Suppressor macrophage (primary cell): ENCODE results near the gene CREB3L1.
A peak's percentile ranks its signal among the peaks of the same experiment; 100 is the strongest.
"Not testable (repeated sequence)": the region's sequence is repeated elsewhere in the genome, so short reads cannot be mapped to it uniquely, and the experiment has no call there.

Experiments used
- DNase-seq, 4 experiments: peaks; one replicate each; pipeline ENCODE4 v3.0.0-alpha.2; 2020 to 2022

Gene CREB3L1

DNA sequence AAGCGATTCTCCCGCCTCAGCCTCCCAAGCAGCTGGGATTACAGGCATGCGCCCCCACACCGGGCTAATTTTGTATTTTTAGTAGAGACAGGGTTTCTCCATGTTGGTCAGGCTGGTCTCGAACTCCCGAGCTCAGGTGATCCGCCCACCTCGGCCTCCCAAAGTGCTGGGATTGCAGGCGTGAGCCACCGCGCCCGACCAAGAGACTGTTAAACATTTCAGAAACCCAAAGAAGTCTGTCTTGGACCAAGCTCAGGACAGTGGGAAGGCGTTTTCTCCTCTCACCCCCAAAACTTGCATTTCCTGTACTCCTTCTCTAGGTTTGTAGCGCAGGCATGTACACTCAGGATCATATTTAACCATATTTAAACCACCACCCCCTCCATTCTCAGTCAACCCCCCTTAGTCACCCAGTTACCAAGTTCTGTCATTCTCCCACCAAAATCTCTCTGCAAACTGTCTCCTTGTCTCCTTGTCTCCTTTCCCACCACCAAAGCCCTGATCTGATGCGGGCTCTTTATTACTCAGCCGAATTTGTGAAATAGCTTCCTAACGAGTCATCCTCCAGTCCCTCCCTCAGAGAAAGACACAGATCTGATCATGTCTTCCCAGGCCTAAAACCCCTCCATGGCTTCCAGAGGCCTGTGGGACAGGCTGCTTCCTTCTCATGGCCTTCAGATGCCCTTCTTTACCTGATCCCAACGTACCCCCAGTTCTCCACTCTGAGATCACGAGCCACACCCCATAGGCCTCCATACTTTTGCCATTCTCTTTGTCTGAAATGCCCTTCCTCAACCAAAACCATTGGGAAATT lies 29.0 kb upstream of the CREB3L1 start:
- DNase-seq: peak in 2 of 4 experiments; percentile 17 to 47

DNA sequence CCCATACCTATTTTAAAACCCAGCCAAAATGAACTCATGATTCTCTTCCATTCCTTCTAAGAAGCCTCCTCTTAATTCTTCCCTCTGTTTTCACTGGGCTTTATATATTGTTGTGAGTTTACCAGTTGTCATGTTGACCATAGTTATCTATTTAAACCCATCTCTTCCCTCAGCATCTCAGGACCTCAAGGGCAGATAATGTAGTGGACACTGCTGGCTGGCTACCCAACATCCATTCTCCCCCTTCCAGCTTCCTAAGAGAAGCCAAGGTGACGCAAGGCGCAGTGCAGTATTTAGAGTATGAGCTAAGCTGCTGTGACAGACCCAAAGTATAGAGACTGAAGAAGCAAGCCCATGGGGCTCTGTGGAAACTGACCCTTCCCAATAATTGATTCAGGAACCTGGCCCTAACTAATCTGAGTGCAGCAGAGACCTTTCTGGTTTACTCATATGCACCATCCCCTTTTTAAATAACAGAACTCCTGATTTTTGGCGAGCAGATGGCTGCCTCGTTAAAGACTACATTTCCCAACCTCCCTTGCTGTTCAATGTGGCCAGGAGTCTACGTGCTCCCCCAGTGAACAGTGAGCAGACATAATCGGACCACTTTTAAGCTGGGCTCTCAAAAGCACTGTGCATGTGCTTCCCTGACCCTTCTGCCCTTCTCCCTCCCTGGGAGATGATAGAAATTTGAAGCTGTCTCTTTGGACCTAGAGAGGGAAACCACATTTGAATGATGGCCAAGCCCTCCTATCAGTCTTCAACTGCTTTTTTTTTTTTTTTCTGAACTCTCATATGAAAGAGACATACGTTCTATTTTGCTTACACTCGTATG lies 28.1 kb upstream of the CREB3L1 start:
- peak in 2 of 4 experiments; percentile 5 to 13 for DNase-seq

DNA sequence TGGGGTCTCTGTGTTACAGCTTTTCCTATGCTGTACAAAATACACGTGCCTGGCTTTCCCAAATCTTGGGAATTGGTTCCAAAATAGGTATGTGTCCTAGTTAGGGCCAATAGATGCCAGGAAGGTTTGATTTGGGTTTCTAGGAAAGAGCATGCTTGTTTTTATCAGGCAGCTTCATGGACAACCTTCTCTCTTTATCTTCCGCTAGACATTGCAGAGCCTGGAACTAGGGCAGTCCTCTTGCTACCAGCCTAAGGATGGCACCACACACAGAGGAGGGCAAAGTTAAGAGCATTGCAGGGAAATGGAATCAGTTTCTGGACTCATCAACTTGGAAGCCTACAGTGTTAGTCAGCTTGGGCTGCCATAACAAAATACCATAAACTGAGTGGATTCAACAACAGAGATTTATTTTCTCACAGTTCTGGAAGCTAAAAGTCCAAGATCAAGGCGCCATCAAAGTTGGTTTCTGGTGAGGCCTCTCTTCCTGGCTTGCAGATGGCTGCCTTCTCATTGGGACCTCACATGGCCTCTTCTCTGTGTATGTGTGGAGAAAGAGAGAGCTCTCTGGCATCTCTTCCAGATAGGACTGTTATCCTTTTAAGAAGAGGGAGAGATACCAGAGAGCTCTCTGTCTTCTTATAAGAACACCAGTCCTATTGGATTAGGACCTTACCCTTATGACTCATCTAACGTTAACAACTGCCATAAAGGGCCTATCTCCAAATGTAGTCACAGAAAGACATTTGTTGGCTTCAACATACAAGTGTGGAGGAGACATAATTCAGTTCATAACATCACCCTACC lies 27.3 kb upstream of the CREB3L1 start:
- DNase-seq: no peak

DNA sequence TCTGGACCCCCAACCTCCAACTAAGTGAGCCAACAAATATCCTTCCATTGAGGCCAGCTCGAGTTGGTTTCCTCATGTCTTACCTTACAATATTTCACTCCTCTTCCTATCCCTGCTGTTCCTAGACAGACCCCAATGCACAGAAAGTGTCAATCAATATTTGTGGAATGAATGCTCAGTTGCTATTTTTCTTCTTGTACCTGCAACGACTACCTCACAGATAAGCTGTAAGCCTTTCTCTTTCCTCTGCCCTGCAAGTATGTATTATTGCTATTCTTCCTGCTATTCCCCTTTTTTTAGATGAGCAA lies 26.8 kb upstream of the CREB3L1 start:
- no peak for DNase-seq

DNA sequence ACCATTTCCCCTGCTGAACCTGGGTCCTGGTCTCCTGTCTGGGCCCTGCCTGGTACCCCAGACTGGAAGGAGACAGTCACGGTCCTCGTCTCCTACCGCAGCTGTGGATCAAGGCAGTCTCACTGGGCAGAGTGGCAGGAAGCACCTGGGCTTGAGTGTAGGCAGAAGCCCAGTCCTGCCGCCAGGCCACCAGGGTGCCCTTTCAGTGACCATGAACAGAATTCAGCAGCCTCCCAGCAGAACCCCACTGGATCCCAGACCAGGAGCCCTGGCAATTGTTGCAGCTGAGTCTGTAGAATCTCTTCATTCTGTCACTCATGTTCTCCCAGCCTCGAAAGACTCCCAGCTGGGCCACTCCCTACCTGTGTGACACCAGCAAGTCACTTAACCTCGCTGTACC lies 25.5 kb upstream of the CREB3L1 start:
- DNase-seq: no peak

DNA sequence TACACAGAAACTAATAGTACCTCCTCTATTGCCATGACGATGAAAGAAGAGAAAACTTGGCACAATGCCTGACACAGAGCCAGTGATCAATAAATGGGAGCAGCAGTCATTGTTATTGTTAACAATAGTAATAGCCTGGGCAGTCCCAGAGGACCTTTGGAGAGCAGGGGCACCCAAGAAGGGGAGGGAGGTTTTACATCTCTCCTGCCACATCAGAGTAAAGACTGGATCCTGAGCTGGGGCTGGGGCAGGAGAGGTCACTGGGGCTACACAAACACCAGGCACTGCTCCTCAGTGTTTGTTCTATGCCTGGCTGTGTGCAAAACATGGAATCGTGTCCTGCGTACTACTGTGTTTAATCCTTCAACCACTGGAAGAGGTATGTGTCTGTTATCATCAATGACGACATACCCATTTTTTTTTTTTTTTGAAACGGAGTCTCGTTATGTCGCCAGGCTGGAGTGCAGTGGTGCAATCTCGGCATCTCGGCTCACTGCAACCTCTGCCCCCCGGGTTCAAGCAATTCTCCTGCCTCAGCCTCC lies 25.0 kb upstream of the CREB3L1 start:
- no peak for DNase-seq

DNA sequence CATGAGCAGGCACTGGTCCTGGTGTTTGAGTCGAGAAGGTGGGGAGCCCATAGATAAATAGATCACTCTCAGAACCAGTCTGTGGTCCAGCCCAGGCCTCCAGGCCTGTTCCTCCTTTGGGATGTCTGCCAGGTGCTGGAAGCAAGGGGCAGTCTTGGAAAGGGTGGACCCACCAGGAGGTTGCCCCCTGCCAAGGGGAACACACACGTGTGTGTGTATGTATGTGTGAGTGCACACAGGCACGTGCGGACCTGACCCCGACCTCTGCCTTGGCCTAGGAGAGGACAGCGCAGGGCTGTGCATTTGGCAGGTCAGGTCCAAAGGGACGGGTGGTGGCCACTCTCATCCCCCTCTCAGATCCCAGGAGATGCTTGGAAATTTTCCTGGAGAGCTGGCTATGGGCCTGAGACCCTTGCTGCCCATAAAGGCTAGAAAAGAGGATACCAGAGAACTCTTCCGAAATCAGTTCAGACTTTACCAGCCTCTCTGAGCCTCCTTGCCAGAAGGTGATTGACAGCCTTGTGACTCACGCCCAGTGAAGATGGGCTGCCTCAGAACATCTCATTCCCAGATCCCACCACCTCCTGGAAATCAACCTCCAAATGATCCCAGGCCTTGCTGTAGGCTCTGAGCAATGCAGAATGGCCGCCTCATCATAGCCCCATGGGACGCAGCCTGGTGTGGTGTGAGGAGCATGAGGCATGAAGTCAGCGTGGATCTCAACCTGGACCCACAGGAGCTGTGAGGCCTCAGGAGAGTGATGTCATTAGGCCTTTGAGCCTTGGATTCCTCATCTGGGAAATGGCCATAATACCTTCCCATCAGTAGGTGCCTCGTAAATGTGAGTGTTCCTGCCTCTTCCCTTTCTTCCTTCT lies 24.0 kb upstream of the CREB3L1 start:
- DNase-seq: no peak

DNA sequence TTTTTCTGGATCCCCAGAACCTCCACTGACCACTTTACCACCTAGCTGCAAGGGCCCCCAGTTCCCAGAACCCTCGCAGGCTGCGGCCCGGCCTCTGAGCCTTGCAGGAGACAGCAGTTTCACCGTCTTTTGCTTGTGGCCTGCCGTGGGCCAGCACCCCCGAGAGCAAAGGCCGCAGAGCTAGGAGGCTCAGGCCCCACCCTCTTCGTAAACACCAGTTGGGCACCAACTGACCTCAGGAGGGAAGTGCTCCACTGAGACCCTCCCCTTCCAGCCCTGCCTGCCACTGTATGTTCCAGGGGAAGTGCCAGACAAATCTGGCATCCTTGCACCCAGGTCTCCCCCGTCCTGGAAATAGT lies 23.4 kb upstream of the CREB3L1 start:
- DNase-seq: no peak

DNA sequence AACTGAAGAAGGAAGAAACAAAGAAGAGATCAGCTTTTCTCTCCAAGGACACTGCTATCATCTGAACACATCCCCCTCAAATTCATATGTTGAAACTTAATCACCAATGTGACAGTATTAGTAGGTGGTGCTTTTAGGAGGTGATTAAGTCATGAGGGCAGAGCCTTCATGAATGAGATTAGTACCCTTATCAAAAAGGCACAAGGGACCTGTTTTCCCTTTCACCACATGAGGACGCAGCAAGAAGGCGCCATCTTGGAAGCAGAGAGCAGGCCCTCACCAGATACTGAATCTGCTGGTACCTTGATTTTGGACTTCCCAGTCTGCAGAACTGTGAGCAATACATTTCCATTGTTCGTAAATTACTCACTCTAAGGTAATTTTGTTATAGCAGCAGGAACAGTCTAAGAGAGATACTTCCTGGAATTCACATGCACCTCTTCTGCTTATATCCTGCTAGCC lies 20.9 kb upstream of the CREB3L1 start:
- no peak for DNase-seq

DNA sequence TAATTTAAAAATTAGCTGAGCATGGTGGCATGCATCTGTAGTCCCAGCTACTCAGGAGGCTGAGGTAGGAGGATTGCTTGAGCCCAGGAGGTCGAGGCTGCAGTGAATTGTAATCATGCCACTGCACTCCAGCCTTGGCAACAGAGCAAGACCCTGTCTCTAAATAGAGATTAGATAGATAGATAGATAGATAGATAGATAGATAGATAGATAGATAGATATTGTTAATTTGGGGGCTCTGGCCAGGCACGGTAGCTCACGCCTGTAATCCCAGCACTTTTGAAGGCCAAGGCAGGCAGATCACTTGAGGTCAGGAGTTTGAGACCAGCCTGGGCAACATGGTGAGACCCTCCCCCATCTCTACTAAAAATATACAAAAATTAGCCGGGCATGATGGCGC lies 18.1 kb upstream of the CREB3L1 start:
- DNase-seq: not testable (repeated sequence)

DNA sequence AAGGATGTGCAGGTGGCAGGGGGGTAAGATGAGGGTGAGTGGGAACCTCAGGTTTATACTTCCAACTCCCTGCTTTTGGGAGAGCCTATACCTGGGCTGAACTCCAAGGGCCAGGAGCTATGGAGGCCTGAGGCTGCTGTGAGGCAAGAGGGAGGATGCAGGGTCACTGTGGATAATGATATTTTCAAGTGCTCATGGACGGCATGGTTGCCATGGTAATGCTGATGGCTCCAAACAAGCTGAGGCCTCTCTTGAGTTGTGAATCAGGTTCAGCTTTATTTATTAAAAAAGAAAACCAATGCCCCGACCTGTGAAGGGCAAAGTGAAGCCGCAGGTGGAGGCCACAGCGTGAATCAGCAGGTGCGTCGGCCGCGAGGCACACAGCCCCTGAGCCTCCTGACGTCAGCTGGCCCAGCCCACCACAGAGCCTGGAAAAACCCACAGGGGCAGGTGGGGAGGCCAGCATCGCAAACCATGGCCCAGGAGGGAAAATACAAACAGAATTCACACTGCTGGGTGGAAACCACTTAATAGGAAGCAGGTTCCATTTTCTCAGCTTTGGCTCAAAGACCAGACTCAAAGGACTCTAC lies 17.4 kb upstream of the CREB3L1 start:
- no peak for DNase-seq

DNA sequence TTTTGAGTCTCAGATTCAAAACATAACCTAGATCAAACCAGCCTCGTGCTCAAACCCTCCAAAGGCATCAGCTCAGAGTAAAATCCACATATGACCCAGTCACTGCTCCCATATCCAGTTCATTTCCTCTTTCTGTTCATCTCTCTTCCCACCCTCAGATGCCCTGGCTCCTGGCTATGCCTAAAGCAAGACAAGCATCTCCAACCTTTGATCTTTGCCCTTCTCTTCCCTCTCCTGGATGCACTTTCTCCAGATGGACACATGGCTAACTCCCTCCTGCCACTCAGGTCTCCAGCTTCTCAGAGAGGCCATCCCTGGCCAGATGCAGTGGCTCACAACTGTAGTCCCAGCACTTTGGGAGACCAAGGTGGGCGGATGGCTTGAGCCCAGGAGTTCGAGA lies 14.3 kb upstream of the CREB3L1 start:
- no peak for DNase-seq

DNA sequence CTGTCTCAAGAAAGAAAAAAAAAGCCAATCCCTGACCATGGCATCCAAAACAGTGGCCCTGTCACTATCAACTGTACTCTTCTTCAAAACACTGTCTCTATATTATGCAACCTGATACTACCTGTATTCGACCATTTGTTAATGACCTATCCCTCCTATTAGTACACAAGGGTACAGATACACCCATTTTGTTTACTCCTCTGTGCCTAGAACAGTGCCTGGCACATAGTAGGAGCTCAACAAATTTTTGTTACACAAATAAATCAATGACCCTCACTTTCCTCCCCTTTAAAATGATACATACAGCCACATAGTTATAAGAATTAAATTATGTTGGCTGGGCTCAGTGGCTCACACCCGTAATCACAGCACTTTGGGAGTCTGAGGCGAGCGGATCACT lies 13.4 kb upstream of the CREB3L1 start:
- DNase-seq: no peak

DNA sequence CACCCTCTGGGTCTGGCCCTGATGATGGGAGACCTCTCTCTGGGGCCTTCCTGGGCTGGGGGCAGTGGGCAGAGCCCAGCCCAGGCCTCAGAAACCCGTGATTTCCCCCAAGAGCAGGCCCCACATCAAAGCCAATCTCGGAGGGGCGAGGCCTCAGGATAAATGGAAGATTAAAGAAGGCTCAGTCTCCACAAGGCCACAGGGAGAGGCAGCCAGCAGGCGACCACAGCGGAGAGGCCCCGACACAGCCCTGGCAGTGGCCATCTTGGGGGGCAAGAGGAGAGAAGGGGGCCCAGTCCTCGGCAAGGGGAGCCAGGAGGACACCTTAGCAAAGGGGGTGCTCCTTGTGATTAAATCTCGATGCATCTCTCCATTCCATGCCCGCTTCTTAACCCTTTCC lies 12.5 kb upstream of the CREB3L1 start:
- no peak for DNase-seq

DNA sequence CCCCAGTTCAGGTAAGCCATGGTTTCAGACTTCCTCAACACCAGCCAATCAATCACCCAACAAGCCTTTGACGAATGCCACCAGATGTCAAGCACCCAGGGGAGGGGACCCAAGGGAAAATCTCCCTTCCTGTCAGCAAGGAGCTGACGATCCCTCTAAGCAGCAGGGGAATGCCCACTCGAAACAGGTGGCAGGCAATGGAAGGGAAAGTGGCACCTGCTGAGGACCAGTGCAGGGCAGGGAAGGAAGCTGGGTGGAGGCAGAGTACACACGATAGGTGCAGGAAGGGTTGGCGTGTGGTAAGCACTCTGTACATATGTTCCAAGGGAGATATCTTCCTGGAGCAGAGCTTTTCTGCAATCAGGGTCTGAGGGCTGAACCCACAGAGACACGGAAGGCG lies 11.7 kb upstream of the CREB3L1 start:
- no peak for DNase-seq

DNA sequence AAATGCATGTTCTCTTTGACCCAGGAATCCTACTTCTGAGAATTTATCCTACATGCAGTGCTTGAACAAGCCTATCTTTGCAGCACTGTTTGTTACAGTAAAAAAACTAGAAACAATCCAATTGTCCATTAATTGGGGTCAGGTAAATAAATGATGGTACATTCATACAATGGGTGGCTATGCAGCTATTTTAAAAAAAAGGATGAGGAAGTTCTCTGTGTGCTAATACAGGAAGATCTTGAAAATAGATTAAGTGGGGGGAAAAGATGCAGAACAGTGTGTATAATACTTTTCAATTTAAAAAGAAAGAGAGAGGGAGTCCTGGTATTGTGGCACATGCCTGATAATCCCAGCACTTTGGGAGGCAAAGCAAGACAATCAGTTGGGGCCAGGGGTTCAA lies 9.5 kb upstream of the CREB3L1 start:
- DNase-seq: peak in 1 of 4 experiments; percentile 36

DNA sequence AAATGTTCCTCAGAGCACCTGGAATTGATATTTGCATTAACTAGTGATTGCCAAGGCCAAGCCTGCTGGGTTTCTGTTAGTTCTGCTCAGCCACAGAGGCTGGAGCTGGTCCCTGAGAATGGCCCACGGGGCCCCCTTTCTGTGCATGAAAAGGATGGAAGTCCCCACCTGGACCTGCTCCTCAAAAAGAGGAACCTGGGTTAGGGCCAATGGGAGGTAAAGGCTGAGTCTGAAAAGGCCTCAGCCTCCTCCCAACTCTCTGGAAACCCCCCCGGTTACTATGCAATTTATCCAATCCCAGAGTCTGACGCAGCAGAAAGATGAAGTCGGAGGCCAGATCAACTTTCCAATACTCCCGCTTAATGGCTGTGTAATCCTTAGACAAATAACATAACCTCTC lies 6.8 kb upstream of the CREB3L1 start:
- no peak for DNase-seq

DNA sequence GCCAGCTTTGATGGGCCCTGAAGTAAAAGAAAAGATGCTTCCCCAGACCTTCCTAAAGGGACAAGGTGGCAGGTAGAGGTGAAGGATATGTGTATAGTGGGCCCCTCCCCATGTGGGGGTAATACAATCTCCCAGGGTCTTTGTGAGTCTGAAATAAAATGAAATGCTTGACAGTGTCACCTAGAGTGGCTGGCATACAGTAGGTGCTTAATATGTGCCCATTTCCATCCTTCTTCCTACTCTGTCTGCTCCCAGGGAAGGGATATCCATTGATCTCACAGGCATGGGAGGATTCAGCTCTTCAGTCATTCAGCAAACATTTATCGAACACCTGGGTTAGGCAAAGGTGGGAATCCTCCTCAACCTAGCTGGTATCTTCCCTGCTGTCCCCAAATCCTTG lies 6.1 kb upstream of the CREB3L1 start:
- no peak for DNase-seq

DNA sequence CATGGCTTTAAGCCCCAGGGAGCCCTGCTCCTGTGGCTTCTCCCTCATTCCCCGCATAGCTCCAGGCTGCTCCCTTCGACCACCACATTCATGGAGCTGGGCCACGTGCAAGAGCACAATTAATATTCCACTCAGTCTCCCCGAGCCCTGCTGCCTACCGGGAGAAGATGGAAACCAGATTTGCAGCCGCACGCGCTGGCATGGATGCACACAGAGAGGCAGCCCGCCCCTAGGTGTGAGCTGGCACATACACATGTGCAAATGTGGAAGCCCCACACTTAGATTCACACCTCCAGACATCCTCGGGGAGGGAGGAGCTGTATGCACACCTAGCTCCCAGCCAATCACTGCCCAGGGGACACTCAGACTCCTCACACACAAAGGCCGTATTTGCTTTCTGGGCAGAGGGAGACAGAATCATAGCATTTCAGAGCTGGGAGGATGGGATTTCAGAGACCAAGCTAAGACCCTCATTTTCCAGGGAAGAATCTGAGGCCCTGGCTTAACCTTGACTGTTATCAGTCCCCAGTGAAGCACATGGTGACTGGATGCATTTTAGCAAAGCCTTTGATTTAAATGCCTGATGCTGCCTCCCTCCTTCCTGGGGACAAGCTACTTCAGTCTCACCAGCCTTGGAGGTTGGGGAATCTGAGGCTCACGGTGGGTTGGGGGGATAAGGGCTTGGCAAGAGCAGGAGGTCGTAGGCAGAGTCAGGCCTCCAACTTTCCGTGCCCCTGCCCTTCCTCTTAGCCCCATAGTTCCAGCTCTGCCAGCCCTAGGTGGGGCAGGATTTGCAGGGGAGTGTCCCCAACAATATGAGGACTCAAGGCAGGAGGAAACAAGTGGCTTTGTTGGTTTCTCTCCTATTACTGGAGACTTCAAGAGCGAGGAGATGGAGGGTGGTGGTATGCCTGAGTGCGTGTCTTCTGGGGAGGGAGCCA lies 5.3 kb upstream of the CREB3L1 start:
- no peak for DNase-seq

DNA sequence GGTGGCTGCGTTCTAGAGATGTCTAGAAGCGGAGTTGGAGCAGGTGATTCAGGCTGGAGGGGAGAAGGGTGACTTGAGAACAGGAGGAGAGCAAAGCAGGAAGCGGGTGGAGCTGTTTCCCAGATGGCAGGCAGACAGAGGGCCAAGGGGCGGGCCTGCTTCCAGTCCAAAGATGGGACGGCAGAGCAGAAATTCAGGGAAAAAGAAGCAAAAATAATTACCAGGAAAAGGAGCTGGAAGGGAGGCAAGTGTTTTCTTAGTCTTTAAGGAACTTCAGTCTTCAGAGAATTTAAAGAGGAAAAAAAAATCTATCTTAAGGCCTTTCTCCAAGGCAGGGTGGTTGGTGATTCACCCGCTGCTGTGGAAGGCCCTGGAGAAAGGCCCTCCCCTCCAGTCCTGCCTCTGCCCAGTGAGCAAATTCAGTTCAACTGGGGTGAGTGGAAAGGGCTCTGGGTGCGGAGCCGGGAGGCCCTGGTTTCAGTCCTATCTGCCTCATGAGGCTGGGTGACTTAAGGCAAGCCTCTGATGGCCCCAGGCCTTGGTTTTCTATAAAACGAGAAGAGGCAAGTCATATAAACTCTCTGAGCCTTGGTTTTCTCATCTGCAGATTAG lies 4.5 kb upstream of the CREB3L1 start:
- DNase-seq: peak in 2 of 4 experiments; percentile 25 to 31
